Testis (tissue), 2 donors: Measurements from ENCODE around the gene GRIA1.

Experiments used
- CTCF ChIP-seq, 3 experiments: fragments of 450-650 bp in 2 of 3; fragments of 200-600 bp in 1 of 3; sonication (generic) in 1 of 3; IDR thresholded peaks; one replicate each; pipeline ENCODE4 v1.5.1; 2016 to 2019; ENCODE audit warnings: antibody characterized with exemption in 3 of 3, mild to moderate bottlenecking in 2 of 3, moderate library complexity in 1 of 3
- POLR2A ChIP-seq: fragments of 450-650 bp; IDR thresholded peaks from one replicate; pipeline ENCODE4 v1.6.1; 2017; ENCODE audit warnings: antibody characterized with exemption, mild to moderate bottlenecking, moderate library complexity

GRCh38 chr5:153640293-153640692 is 149.8 kb downstream of the GRIA1 start:
- no peak for TF ChIP-seq POLR2A
- no peak for TF ChIP-seq CTCF (IDR thresholded peaks at IDR 0.05)
